Measurements from ENCODE around the gene CTBP2. TPM values are rescaled to one million over a fixed set of nuclear protein-coding genes. Genes with fewer than 3 reads are reported as not detected.
"Not testable (repeated sequence)": the region's sequence is repeated elsewhere in the genome, so short reads cannot be mapped to it uniquely, and the experiment has no call there.

Gene CTBP2
- polyA plus RNA-seq, 5 donors: 77.4 to 86.8 (median 85.1) TPM

- DNase-seq: no peak
These were observed 161.6 kb downstream of the CTBP2 start for GRCh38 chr10:124998624-124999291.

- DNase-seq: no peak
These were observed 162.4 kb downstream of the CTBP2 start for GRCh38 chr10:124997771-124998623.

- no peak for DNase-seq
These were observed 163.1 kb downstream of the CTBP2 start for GRCh38 chr10:124997306-124997705.

- DNase-seq: no peak
These were observed 163.5 kb downstream of the CTBP2 start for GRCh38 chr10:124996854-124997215.

GRCh38 chr10:124996127-124996853 is 164.1 kb downstream of the CTBP2 start:
- no peak for DNase-seq

GRCh38 chr10:124995605-124996004 is 164.8 kb downstream of the CTBP2 start:
- no peak for DNase-seq

GRCh38 chr10:124994573-124995473 is 165.5 kb downstream of the CTBP2 start:
- DNase-seq: no peak

GRCh38 chr10:124993736-124994451 is 166.5 kb downstream of the CTBP2 start:
- DNase-seq: no peak

GRCh38 chr10:124993345-124993708 is 167.0 kb downstream of the CTBP2 start:
- DNase-seq: no peak

- peak in 1 of 2 donors; percentile 64 for DNase-seq
These were observed 167.7 kb downstream of the CTBP2 start for GRCh38 chr10:124992462-124993344.

GRCh38 chr10:124991835-124992234 is 168.5 kb downstream of the CTBP2 start:
- DNase-seq: no peak

- DNase-seq: no peak
These were observed 169.4 kb downstream of the CTBP2 start for GRCh38 chr10:124990671-124991625.

- DNase-seq: no peak
These were observed 170.8 kb downstream of the CTBP2 start for GRCh38 chr10:124989526-124989925.

GRCh38 chr10:124988753-124989152 is 171.6 kb downstream of the CTBP2 start:
- DNase-seq: not testable (repeated sequence)

- no peak for DNase-seq
These were observed 172.6 kb downstream of the CTBP2 start for GRCh38 chr10:124987788-124988187.

GRCh38 chr10:124985162-124985561 is 175.2 kb downstream of the CTBP2 start:
- DNase-seq: no peak

- DNase-seq: no peak
These were observed 176.0 kb downstream of the CTBP2 start for GRCh38 chr10:124984376-124984775.

- DNase-seq: no peak
These were observed 177.0 kb downstream of the CTBP2 start for GRCh38 chr10:124983321-124983720.

- no peak for DNase-seq
These were observed 182.0 kb downstream of the CTBP2 start for GRCh38 chr10:124978376-124978725.

Measured in right lung (tissue), 5 donors.